Measurements from ENCODE around the gene PTK7. TPM values are rescaled to one million over a fixed set of nuclear protein-coding genes. Genes with fewer than 3 reads are reported as not detected.
A peak's percentile ranks its signal among the peaks of the same experiment; 100 is the strongest.
"Not testable (repeated sequence)": the region's sequence is repeated elsewhere in the genome, so short reads cannot be mapped to it uniquely, and the experiment has no call there.

PTK7 gene
- 1 to 10 TPM; 3.3 to 3.9 TPM for total RNA-seq

GRCh38 chr6:43075670-43076463 lies at the start of gene PTK7:
TSS of gene PTK7 (plus strand) at chr6:43076314. CDS start at chr6:43076489, 175 bp downstream.
- no peaks in the 10 kb centered on the region for H3K36me3 Mint-ChIP-seq
- H3K9me3 Mint-ChIP-seq = no peaks in the 10 kb centered on the region
- H3K27ac Mint-ChIP-seq = no peak within 1 kb of the TSS
- peaks cover 3% of the 10 kb centered on the region for H3K4me1 Mint-ChIP-seq
- peak within 1 kb of the TSS; percentile 66 for H3K4me3 Mint-ChIP-seq
- peak; percentile 49 for DNase-seq
- H3K27me3 Mint-ChIP-seq = peaks cover 18% of the 10 kb centered on the region

GRCh38 chr6:43026365-43026764 lies 49.7 kb upstream of the PTK7 start:
- Mint-ChIP-seq H3K4me1 (peaks cover 8% of the 10 kb centered on the region), H3K4me3 (no peak overlapping the region), H3K36me3 (peaks cover 27% of the 10 kb centered on the region), H3K9me3 (no peaks in the 10 kb centered on the region), H3K27me3 (no peaks in the 10 kb centered on the region), H3K27ac (peak overlapping the region; percentile 38)
- DNase-seq = no peak

- H3K27ac Mint-ChIP-seq = no peak overlapping the region
- H3K4me3 Mint-ChIP-seq = no peak overlapping the region
- H3K9me3 Mint-ChIP-seq = no peaks in the 10 kb centered on the region
- no peak for DNase-seq
- H3K4me1 Mint-ChIP-seq = peaks cover 15% of the 10 kb centered on the region
- peaks cover 24% of the 10 kb centered on the region for H3K36me3 Mint-ChIP-seq
- H3K27me3 Mint-ChIP-seq = no peaks in the 10 kb centered on the region
Measured at GRCh38 chr6:43029120-43029519, 47.0 kb upstream of the PTK7 start.

- Mint-ChIP-seq H3K4me3 (no peak overlapping the region), H3K4me1 (peaks cover 10% of the 10 kb centered on the region), H3K27me3 (no peaks in the 10 kb centered on the region), H3K36me3 (peaks cover 14% of the 10 kb centered on the region), H3K27ac (no peak overlapping the region), H3K9me3 (no peaks in the 10 kb centered on the region)
- DNase-seq = no peak
Measured at GRCh38 chr6:43032326-43032725, 43.8 kb upstream of the PTK7 start.

GRCh38 chr6:43033496-43034189 lies 42.5 kb upstream of the PTK7 start:
- H3K36me3 Mint-ChIP-seq = peaks cover 16% of the 10 kb centered on the region
- DNase-seq = no peak
- no peaks in the 10 kb centered on the region for H3K27me3 Mint-ChIP-seq
- no peak overlapping the region for H3K27ac Mint-ChIP-seq
- no peaks in the 10 kb centered on the region for H3K9me3 Mint-ChIP-seq
- no peak overlapping the region for H3K4me3 Mint-ChIP-seq
- peaks cover 10% of the 10 kb centered on the region for H3K4me1 Mint-ChIP-seq

GRCh38 chr6:43034190-43034525 lies 42.0 kb upstream of the PTK7 start:
- H3K27ac Mint-ChIP-seq = no peak overlapping the region
- H3K36me3 Mint-ChIP-seq = peaks cover 16% of the 10 kb centered on the region
- H3K27me3 Mint-ChIP-seq = no peaks in the 10 kb centered on the region
- H3K9me3 Mint-ChIP-seq = no peaks in the 10 kb centered on the region
- H3K4me3 Mint-ChIP-seq = no peak overlapping the region
- no peak for DNase-seq
- peaks cover 10% of the 10 kb centered on the region for H3K4me1 Mint-ChIP-seq

GRCh38 chr6:43035495-43036194 lies 40.5 kb upstream of the PTK7 start:
- Mint-ChIP-seq H3K36me3 (peaks cover 8% of the 10 kb centered on the region), H3K27me3 (no peaks in the 10 kb centered on the region), H3K9me3 (no peaks in the 10 kb centered on the region), H3K4me3 (no peak overlapping the region), H3K4me1 (peaks cover 10% of the 10 kb centered on the region), H3K27ac (peak overlapping the region; percentile 62)
- no peak for DNase-seq

GRCh38 chr6:43036712-43037111 lies 39.4 kb upstream of the PTK7 start:
- peaks cover 8% of the 10 kb centered on the region for H3K36me3 Mint-ChIP-seq
- no peaks in the 10 kb centered on the region for H3K9me3 Mint-ChIP-seq
- no peak overlapping the region for H3K27ac Mint-ChIP-seq
- no peak overlapping the region for H3K4me3 Mint-ChIP-seq
- no peaks in the 10 kb centered on the region for H3K27me3 Mint-ChIP-seq
- peaks cover 8% of the 10 kb centered on the region for H3K4me1 Mint-ChIP-seq
- DNase-seq = no peak

GRCh38 chr6:43037197-43037596 lies 38.9 kb upstream of the PTK7 start:
- no peak overlapping the region for H3K4me3 Mint-ChIP-seq
- H3K9me3 Mint-ChIP-seq = no peaks in the 10 kb centered on the region
- H3K27ac Mint-ChIP-seq = peak overlapping the region; percentile 44
- no peak for DNase-seq
- no peaks in the 10 kb centered on the region for H3K27me3 Mint-ChIP-seq
- peaks cover 5% of the 10 kb centered on the region for H3K36me3 Mint-ChIP-seq
- peaks cover 5% of the 10 kb centered on the region for H3K4me1 Mint-ChIP-seq

- H3K9me3 Mint-ChIP-seq = no peaks in the 10 kb centered on the region
Measured at GRCh38 chr6:43037706-43038105, 38.4 kb upstream of the PTK7 start.

GRCh38 chr6:43038727-43039126 lies 37.4 kb upstream of the PTK7 start:
- no peak overlapping the region for H3K27ac Mint-ChIP-seq
- DNase-seq = no peak
- H3K36me3 Mint-ChIP-seq = peaks cover 5% of the 10 kb centered on the region
- no peaks in the 10 kb centered on the region for H3K27me3 Mint-ChIP-seq
- no peak overlapping the region for H3K4me3 Mint-ChIP-seq
- no peaks in the 10 kb centered on the region for H3K4me1 Mint-ChIP-seq
- no peaks in the 10 kb centered on the region for H3K9me3 Mint-ChIP-seq

More at GRCh38 chr6:43037706-43038105, 38.4 kb upstream of the PTK7 start:
- Mint-ChIP-seq H3K36me3 (peaks cover 5% of the 10 kb centered on the region), H3K27me3 (no peaks in the 10 kb centered on the region), H3K4me1 (peaks cover 5% of the 10 kb centered on the region), H3K27ac (no peak overlapping the region), H3K4me3 (no peak overlapping the region)
- DNase-seq = no peak

- Mint-ChIP-seq H3K27ac (no peak overlapping the region), H3K9me3 (no peaks in the 10 kb centered on the region), H3K4me1 (no peaks in the 10 kb centered on the region), H3K36me3 (peaks cover 5% of the 10 kb centered on the region), H3K4me3 (no peak overlapping the region), H3K27me3 (no peaks in the 10 kb centered on the region)
- DNase-seq = no peak
Measured at GRCh38 chr6:43040542-43041257, 35.4 kb upstream of the PTK7 start.

- not testable (repeated sequence) for H3K4me1 Mint-ChIP-seq, H3K27ac Mint-ChIP-seq, H3K36me3 Mint-ChIP-seq, H3K9me3 Mint-ChIP-seq, DNase-seq, H3K27me3 Mint-ChIP-seq, H3K4me3 Mint-ChIP-seq
Measured at GRCh38 chr6:43041475-43041874, 34.6 kb upstream of the PTK7 start.

GRCh38 chr6:43043310-43043709 lies 32.8 kb upstream of the PTK7 start:
- Mint-ChIP-seq H3K27ac (no peak overlapping the region), H3K4me3 (no peak overlapping the region), H3K9me3 (no peaks in the 10 kb centered on the region), H3K36me3 (peaks cover 4% of the 10 kb centered on the region), H3K27me3 (no peaks in the 10 kb centered on the region), H3K4me1 (no peaks in the 10 kb centered on the region)
- no peak for DNase-seq

Data from activated naive CD8-positive, alpha-beta T cell treated with anti-CD3 and anti-CD28 coated beads for 36 hours (primary cell).